H1 (cell line): ENCODE measurements around the gene SLC22A31. TPM values are rescaled to one million over a fixed set of nuclear protein-coding genes. Genes with fewer than 3 reads are reported as not detected.

Experiments
- CTCF ChIP-seq, 3 experiments: IDR thresholded peaks; 1 replicate in 2 of 3; 2 replicates in 1 of 3; pipeline versions ENCODE4 v1.5.1 to v1.6.1; 2011; ENCODE audit warnings: low read length in 3 of 3, mild to moderate bottlenecking in 3 of 3, inconsistent platforms in 2 of 3, low read depth in 1 of 3, moderate library complexity in 1 of 3; ENCODE audit not compliant: insufficient read depth in 1 of 3; ENCODE audit errors: control extremely low read depth in 1 of 3
- polyA plus RNA-seq, 7 experiments: library from polyadenylated mRNA; depleted of rRNA in 3 of 7; stranded (reverse) in 5 of 7; unstranded in 2 of 7; fragments of >200 nt in 5 of 7; fragments of 200-250 nt in 2 of 7; gene quantifications; 1 replicate in 5 of 7; 2 replicates in 1 of 7; 4 replicates in 1 of 7; pipeline versions ENCODE4 v1.2.1 to v1.2.3, GENCODE V29; 2011 to 2013; ENCODE audit warnings: missing spikeins in 2 of 7, mixed read lengths in 2 of 7
- total RNA-seq: library from RNA; stranded (reverse); fragmentation: NEBNext Ultra II Directional; extraction: Animal tissue kit (Norgen Biotek cat#: 25700); gene quantifications from 2 replicates; pipeline ENCODE4 v1.2.1, GENCODE V29; 2021

The SLC22A31 gene
- total and polyA plus RNA-seq, 2 of the 8 experiments (the other 6 are each of a cell fraction or from before 2014, with no cell fraction given) = 7.7 to 10.6 TPM

- TF ChIP-seq CTCF (IDR thresholded peaks at IDR 0.05; ENCODE audit: control extremely low read depth in 1 of 3, insufficient read depth in 1 of 3, low read depth in 1 of 3, low read length in 3 of 3) = no peak
Measured at GRCh38 chr16:89197633-89198416, 2.5 kb downstream of the SLC22A31 start (continued).
